Heart left ventricle (tissue), 16 donors: ENCODE results near the gene MYO16. TPM values are rescaled to one million over a fixed set of nuclear protein-coding genes. Genes with fewer than 3 reads are reported as not detected.

ENCODE experiments used
- ATAC-seq, 4 donors: fragments of 200-7000 bp; cut with Tn5 transposase; one replicate each; pipeline ENCODE4 v1.9.1; 2020 to 2022; ENCODE audit warnings: moderate library complexity in 4 of 4, mild to moderate bottlenecking in 3 of 4, moderate number of reproducible peaks in 1 of 4
- DNase-seq, 5 donors: peaks; one replicate each; pipeline ENCODE4 v3.0.0-alpha.2; 2020
- H3K27ac ChIP-seq, 12 donors: fragments of 200-600 bp; sonication (generic) in 4 of 12; one replicate each; pipeline versions ENCODE4 v1.5.0 to v1.8.0; 2016 to 2022; ENCODE audit warnings: mild to moderate bottlenecking in 2 of 12
- H3K27me3 ChIP-seq, 9 donors: fragments of 200-600 bp; sonication (generic) in 2 of 9; one replicate each; pipeline versions ENCODE4 v1.5.1 to v1.8.0; 2016 to 2022; ENCODE audit warnings: mild to moderate bottlenecking in 3 of 9
- H3K36me3 ChIP-seq, 9 donors: fragments of 200-600 bp; sonication (generic) in 2 of 9; one replicate each; pipeline versions ENCODE4 v1.5.0 to v1.8.0; 2018 to 2022; ENCODE audit warnings: mild to moderate bottlenecking in 2 of 9
- H3K4me1 ChIP-seq, 12 donors: fragments of 200-600 bp; sonication (generic) in 4 of 12; one replicate each; pipeline versions ENCODE4 v1.5.0 to v1.8.0; 2016 to 2022; ENCODE audit warnings: mild to moderate bottlenecking in 3 of 12
- H3K4me3 ChIP-seq, 12 donors: fragments of 200-600 bp; sonication (generic) in 4 of 12; one replicate each; pipeline versions ENCODE4 v1.5.0 to v1.8.0; 2017 to 2022; ENCODE audit warnings: mild to moderate bottlenecking in 9 of 12, moderate library complexity in 4 of 12
- H3K9me3 ChIP-seq, 12 donors: fragments of 200-600 bp; sonication (generic) in 4 of 12; one replicate each; pipeline versions ENCODE4 v1.5.0 to v1.8.0; 2016 to 2022; ENCODE audit warnings: mild to moderate bottlenecking in 1 of 12
- CTCF ChIP-seq, 12 donors: fragments of 200-600 bp; sonication (generic) in 4 of 12; IDR thresholded peaks; one replicate each; pipeline versions ENCODE4 v1.5.0 to v1.8.0; 2018 to 2022; ENCODE audit warnings: antibody characterized with exemption in 12 of 12, mild to moderate bottlenecking in 5 of 12
- POLR2A ChIP-seq, 2 donors: fragments of 450-650 bp; IDR thresholded peaks; one replicate each; pipeline ENCODE4 v1.6.1; 2017; ENCODE audit warnings: antibody characterized with exemption in 2 of 2, mild to moderate bottlenecking in 2 of 2, moderate library complexity in 2 of 2
- WGBS, 4 donors: extraction: QIAGEN DNeasy Blood & Tissue Kit in 2 of 4; methylation state at CpG; one replicate each; pipeline versions ENCODE4 v1.1.5 to v1.1.7; 2013 to 2018; 5-methylcytosine and 5-hydroxymethylcytosine counted together
- intact Hi-C, 10 donors: fragments of 100-400 bp; cut with DNase I; formaldehyde crosslinking; loops; one replicate each; pipeline versions ENCODE4 v1.11.1 to v1.14.2; 2022
- polyA plus RNA-seq, 2 donors: library from polyadenylated mRNA; stranded (reverse); fragments of 200-250 nt; gene quantifications; one replicate each; pipeline ENCODE4 v1.2.3, GENCODE V29; 2013
- total RNA-seq, 9 donors: library from RNA; depleted of rRNA in 2 of 9; stranded (reverse); fragments of >200 nt in 2 of 9; fragmentation: NEBNext Ultra II Directional in 3 of 9; extraction: Animal tissue kit (Norgen Biotek cat#: 25700) in 3 of 9; gene quantifications; one replicate each; pipeline versions ENCODE4 v1.1.0 to v1.2.4, GENCODE V29; 2016 to 2023
- donor health status: ischemic (EF 13 %, LVEDD 7.1; RV severe dilation, severe dysfunction).
- donor health status: healthy with polysubstance abuse.
- donor health status: DM: no; HTN: yes; CAD: no.
- donor health status: DM: no; HTN: no; CAD: no.
- donor health status: ischemic (EF 25% LVEDD 6.9; RV normal size, moderate dysfunction).
- donor health status: ischemic (EF 25% LVEDD 5.7; RV mildly dilated, moderate dysfunction).
- donor health status: healthy.
- donor health status: DM: yes; HTN: yes; CAD: no.
- donor health status: ischemic (EF 35%, LVEDD 5.7; RV mildly dilated, moderate dysfunction).
- donor health status: nonischemic (EF 11% LVEDD 7.7; RV severe dilation, severe dysfunction).
- donor health status: DM: yes; HTN: yes; CAD: no.
- donor health status: PGD.
- donor health status: ischemic (EF 29% LVEDD 5.4; RV normal size, mild dysfunction).
- donor health status: nonischemic (EF 23%, LVEDD 6.1; RV moderate dilation, normal function).

MYO16 gene
- total and polyA plus RNA-seq, 11 donors, result 0.16 to 5.2 (median 0.81) TPM

GRCh38 chr13:108929532-108930206 is 300.3 kb downstream of the MYO16 start:
- ATAC-seq (no peak), DNase-seq (no peak)
- Histone ChIP-seq H3K27ac (no peak overlapping the region), H3K4me1 (no peaks in the 10 kb centered on the region), H3K4me3 (no peak overlapping the region), H3K36me3 (no peaks in the 10 kb centered on the region), H3K9me3 (peaks cover 0 to 9% (median 0%) of the 10 kb centered on the region in 12 donors), H3K27me3 (no peaks in the 10 kb centered on the region)
- 33 to 46% (median 40%) methylated on average over 3 of the region's 3 CpGs for WGBS, 4 donors
- intact Hi-C loops, result no loop called here
- TF ChIP-seq CTCF (IDR thresholded peaks at IDR 0.05) (no peak), POLR2A (IDR thresholded peaks at IDR 0.05) (no peak)

- Histone ChIP-seq H3K27ac (no peak overlapping the region), H3K4me3 (no peak overlapping the region), H3K4me1 (no peaks in the 10 kb centered on the region), H3K27me3 (peaks cover 0 to 5% (median 0%) of the 10 kb centered on the region in 9 donors), H3K36me3 (no peaks in the 10 kb centered on the region), H3K9me3 (peaks cover 0 to 14% (median 0%) of the 10 kb centered on the region in 12 donors)
- TF ChIP-seq CTCF (IDR thresholded peaks at IDR 0.05) (no peak), POLR2A (IDR thresholded peaks at IDR 0.05) (no peak)
- DNase-seq, result no peak
- no peak for ATAC-seq
- WGBS, 4 donors, result 85 to 90% (median 87%) methylated on average over 4 of the region's 4 CpGs
- intact Hi-C loops, result no loop called here
Measured at GRCh38 chr13:108932196-108932595, 302.8 kb downstream of the MYO16 start.

- no peaks in the 10 kb centered on the region for H3K36me3 ChIP-seq
- peaks cover 0 to 20% (median 0%) of the 10 kb centered on the region in 12 donors for H3K9me3 ChIP-seq
- no peak overlapping the region for H3K4me3 ChIP-seq
- no peak overlapping the region for H3K27ac ChIP-seq
- no peak for DNase-seq
- H3K27me3 ChIP-seq, result peaks cover 0 to 5% (median 0%) of the 10 kb centered on the region in 9 donors
- no peak for ATAC-seq
- intact Hi-C loops, result no loop called here
- TF ChIP-seq POLR2A (IDR thresholded peaks at IDR 0.05) (no peak), CTCF (IDR thresholded peaks at IDR 0.05) (no peak)
- H3K4me1 ChIP-seq, result no peaks in the 10 kb centered on the region
Measured at GRCh38 chr13:108933061-108933460, 303.6 kb downstream of the MYO16 start.

GRCh38 chr13:108938155-108938554 is 308.7 kb downstream of the MYO16 start:
- intact Hi-C loops, result no loop called here
- Histone ChIP-seq H3K27ac (no peak overlapping the region), H3K36me3 (no peaks in the 10 kb centered on the region), H3K9me3 (peaks cover 0 to 20% (median 0%) of the 10 kb centered on the region in 12 donors), H3K4me3 (no peak overlapping the region), H3K4me1 (no peaks in the 10 kb centered on the region), H3K27me3 (peaks cover 0 to 8% (median 0%) of the 10 kb centered on the region in 9 donors)
- ATAC-seq (no peak), DNase-seq (no peak)
- TF ChIP-seq POLR2A (IDR thresholded peaks at IDR 0.05) (no peak), CTCF (IDR thresholded peaks at IDR 0.05) (no peak)
- 80 to 100% (median 92%) methylated on average over 1 of the region's 1 CpG for WGBS, 4 donors
